Activated CD8-positive, alpha-beta memory T cell treated with anti-CD3 and anti-CD28 coated beads for 48 hours (primary cell): Measurements from ENCODE around the gene CXCL12.

ENCODE experiments used
- DNase-seq, 3 experiments: peaks; one replicate each; pipeline ENCODE4 v3.0.0-alpha.2; 2020; ENCODE audit warnings: low read depth in 2 of 3, low spot score in 2 of 3

Gene CXCL12

GRCh38 chr10:44335330-44336021 lies 49.4 kb downstream of the CXCL12 start:
- no peak for DNase-seq

DNA sequence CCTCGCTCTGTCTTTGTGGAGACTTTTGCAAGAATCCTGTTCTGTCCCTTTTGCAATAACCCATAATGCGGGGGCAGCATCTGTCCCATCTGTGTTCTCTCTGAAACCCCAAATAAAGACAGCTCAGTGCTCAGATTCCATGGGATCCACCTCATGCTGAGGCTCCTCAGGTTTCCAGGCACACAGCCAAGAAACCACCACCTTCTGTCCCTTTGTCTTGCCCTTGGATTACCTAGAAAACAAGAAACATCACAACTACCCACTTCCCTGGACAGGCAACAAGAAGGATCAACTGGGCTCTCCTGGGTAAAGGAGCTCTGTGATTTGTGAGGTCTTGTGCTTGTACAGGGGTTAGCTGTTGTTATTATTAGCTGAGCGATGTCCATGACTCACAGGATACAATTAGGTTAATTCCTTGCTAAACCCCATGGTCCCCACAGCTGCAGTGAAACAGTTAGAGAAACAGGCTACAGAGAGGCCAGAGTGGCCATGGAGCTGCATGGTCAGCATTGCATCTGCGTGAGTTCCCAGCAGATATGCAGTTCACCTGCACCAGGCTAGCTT lies 50.2 kb downstream of the CXCL12 start:
- no peak for DNase-seq

- no peak for DNase-seq
Measured at GRCh38 chr10:44334091-44334490, 50.8 kb downstream of the CXCL12 start.

DNA sequence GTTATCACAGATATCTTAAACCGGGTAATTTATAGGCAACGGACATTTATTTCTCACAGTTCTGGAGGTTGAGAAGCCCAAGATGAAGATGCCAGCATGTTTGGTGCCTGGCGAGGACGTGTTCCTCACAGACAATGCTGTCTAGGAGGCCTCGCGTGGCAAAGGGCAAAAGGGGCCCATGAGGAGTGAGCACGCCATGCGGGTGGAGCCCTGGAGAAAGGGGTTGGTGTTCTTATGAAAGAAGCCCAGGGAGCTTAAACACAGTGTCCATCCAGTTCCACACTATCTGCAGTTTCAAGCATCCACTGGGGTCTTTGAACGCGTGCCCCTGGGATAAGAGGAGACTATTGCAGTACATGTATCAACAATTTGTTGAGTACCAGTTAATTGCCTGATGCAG lies 51.4 kb downstream of the CXCL12 start:
- no peak for DNase-seq

DNA sequence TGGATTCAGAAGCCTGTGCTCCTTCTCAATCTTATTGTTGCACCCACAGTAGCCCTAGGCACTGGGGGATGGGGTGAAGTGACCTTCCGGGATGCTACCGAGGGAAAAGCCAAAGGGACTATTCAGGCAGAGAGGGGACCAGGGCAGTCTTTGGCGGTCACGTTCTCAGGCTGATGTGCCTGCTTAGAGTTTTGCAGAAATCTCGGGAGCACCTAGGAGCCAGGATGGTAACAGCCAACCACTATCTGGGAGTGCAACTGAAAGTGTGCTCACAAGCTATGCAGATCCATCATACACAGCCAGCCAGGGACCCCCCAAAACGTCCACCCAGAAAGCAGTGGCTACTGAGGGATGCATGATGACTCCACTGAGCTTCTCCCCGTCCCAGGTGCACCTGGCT lies 52.4 kb downstream of the CXCL12 start:
- DNase-seq: no peak

GRCh38 chr10:44330431-44330830 lies 54.5 kb downstream of the CXCL12 start:
- no peak for DNase-seq

DNA sequence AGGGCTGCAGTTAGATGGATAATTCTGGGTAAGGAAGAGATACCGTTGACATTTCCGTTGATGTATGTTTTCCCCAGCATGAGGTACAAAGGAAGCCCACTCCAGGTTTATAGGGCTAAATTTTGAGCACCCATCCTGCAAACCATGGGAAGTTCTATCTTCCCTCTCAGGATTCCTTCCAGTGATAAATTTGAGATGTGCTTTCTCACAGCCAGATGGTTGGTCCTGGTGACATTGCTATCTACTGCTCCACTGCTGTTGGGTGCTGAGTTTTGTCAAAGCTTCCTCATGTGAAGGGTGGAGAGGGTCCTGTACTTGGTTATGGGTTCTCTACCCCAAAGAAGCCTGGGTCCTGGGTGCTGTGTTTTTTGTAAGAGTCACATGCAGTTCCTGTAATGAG lies 57.4 kb downstream of the CXCL12 start:
- no peak for DNase-seq
